A549 (cell line): ENCODE data around the gene LYPD6B.

Experiments used
- BCL3 ChIP-seq: fragments of >200 bp; sonication (Bioruptor Twin); formaldehyde crosslinking; IDR thresholded peaks from 3 replicates; pipeline ENCODE4 v1.6.1; 2016
- BHLHE40 ChIP-seq: IDR thresholded peaks from 2 replicates; pipeline ENCODE4 v1.6.1; 2012; ENCODE audit warnings: low read depth, low read length, inconsistent platforms
- CBX2 ChIP-seq: fragments of 200-600 bp; sonication (generic); IDR thresholded peaks from 2 replicates; pipeline ENCODE4 v1.6.1; 2016; ENCODE audit warnings: low read depth, mild to moderate bottlenecking, borderline replicate concordance
- CTCF ChIP-seq: fragments of >200 bp; sonication (Bioruptor Twin); formaldehyde crosslinking; IDR thresholded peaks from 3 replicates; pipeline ENCODE4 v1.5.1; 2016
- EHMT2 ChIP-seq: fragments of 200-600 bp; sonication (generic); IDR thresholded peaks from 2 replicates; pipeline ENCODE4 v1.6.1; 2016; ENCODE audit warnings: antibody characterized with exemption, low read depth, mild to moderate bottlenecking, moderate library complexity
- EP300 ChIP-seq, 2 experiments: fragments of >200 bp; sonication (Bioruptor Twin); formaldehyde crosslinking; IDR thresholded peaks; 2 replicates in 1 of 2; 3 replicates in 1 of 2; pipeline ENCODE4 v1.6.1; 2016 to 2017
- MAX ChIP-seq: IDR thresholded peaks from 2 replicates; pipeline ENCODE4 v1.6.1; 2012
- MYC ChIP-seq: IDR thresholded peaks from 2 replicates; pipeline ENCODE4 v1.6.1; 2012; ENCODE audit warnings: mild to moderate bottlenecking, inconsistent platforms, low read length, improper control_type of control experiment, borderline replicate concordance
- PBX3 ChIP-seq: IDR thresholded peaks from 2 replicates; pipeline ENCODE4 v1.6.1; 2012
- POLR2A ChIP-seq: IDR thresholded peaks from 2 replicates; pipeline ENCODE4 v1.6.1; 2012; ENCODE audit warnings: mild to moderate bottlenecking, low read length
- RAD21 ChIP-seq, 2 experiments: fragments of >200 bp in 1 of 2; sonication (Bioruptor Twin) in 1 of 2; formaldehyde crosslinking in 1 of 2; IDR thresholded peaks in 1 of 2; conservative IDR thresholded peaks in 1 of 2; 2 replicates in 1 of 2; 3 replicates in 1 of 2; pipeline ENCODE4 v1.6.1; 2012 to 2018; ENCODE audit warnings: inconsistent platforms in 1 of 2
- RCOR1 ChIP-seq: fragments of 150-350 bp; IDR thresholded peaks from 2 replicates; pipeline ENCODE4 v1.6.1; 2014; ENCODE audit warnings: antibody characterized with exemption, low read length, low read depth
- TP53 ChIP-seq: fragments of 250-450 bp; sonication (Bioruptor Pico); IDR thresholded peaks from 2 replicates; pipeline ENCODE4 v1.5.0; 2021; ENCODE audit warnings: mild to moderate bottlenecking, moderate library complexity
- ZC3H11A ChIP-seq: fragments of 450-650 bp; IDR thresholded peaks from 2 replicates; pipeline ENCODE4 v1.6.1; 2014; ENCODE audit warnings: antibody characterized with exemption, mild to moderate bottlenecking

DNA sequence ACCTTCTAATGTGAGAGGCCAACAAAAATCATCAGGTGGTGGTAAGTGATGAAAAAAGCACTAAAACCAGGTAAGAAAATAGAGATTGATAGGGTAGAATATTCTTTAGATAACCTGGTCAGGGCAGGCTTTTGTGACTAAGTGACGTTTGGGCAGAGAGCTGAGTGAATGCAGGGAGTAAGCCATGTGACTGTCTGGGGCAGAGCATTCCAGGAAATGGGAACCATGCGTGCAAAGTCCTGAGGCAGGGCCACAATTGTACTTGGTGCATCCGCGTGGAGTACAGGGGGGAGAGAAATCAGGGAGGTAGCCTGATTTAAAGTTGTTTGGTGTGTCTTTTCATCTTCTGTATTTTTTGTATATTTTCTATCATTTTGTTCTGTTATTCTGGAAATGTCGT lies 102.5 kb downstream of the LYPD6B start:
- TF ChIP-seq CTCF: no peak
- TF ChIP-seq TP53 (CRISPR knock-in tag): no peak
- TF ChIP-seq MAX: no peak
- no peak for TF ChIP-seq ZC3H11A
- no peak for TF ChIP-seq BCL3
- no peak for TF ChIP-seq POLR2A
- no peak for TF ChIP-seq EP300 (IDR thresholded peaks at IDR 0.05)
- TF ChIP-seq RAD21 (conservative IDR thresholded peaks at IDR 0.05 in 1 of 2, IDR thresholded peaks at IDR 0.05 in 1 of 2): no peak
- TF ChIP-seq BHLHE40: no peak
- no peak for TF ChIP-seq CBX2
- no peak for TF ChIP-seq EHMT2
- TF ChIP-seq PBX3: no peak
- TF ChIP-seq MYC: no peak
- no peak for TF ChIP-seq RCOR1
